Measurements from ENCODE around the gene SNU13. TPM values are rescaled to one million over a fixed set of nuclear protein-coding genes. Genes with fewer than 3 reads are reported as not detected.
"Not testable (repeated sequence)": the region's sequence is repeated elsewhere in the genome, so short reads cannot be mapped to it uniquely, and the experiment has no call there.

SNU13 gene
- total RNA-seq, 2 donors from 2014 or later = 183 to 226 TPM

DNA sequence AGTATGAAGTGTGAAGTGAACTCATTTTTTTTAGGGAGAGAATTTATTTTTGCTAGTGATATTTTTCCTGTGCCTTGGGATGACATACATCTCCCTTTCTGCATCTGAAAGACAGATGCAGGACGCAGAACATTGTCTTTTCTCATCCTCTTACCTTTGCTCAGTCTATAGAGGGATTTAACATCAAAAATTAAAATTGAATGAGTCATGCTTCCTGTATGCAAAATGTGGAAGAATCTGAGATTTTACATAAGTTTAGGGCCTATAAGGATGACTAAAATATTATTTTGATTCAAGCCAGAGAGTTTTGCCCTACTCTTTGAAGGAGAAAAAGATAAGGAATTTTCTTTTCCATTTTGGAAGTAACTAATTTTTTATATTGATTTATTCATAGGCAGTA is 40.2 kb downstream of the SNU13 start:
- H3K9me3 ChIP-seq = no peaks in the 10 kb centered on the region
- H3K36me3 ChIP-seq = peaks cover 65% of the 10 kb centered on the region
- no peak for TF ChIP-seq CTCF (IDR thresholded peaks at IDR 0.05)
- no peaks in the 10 kb centered on the region for H3K4me1 ChIP-seq
- no peak overlapping the region for H3K27ac ChIP-seq
- DNase-seq (ENCODE audit: low spot score) = no peak
- no peak overlapping the region for H3K4me3 ChIP-seq
- H3K27me3 ChIP-seq = no peaks in the 10 kb centered on the region

DNA sequence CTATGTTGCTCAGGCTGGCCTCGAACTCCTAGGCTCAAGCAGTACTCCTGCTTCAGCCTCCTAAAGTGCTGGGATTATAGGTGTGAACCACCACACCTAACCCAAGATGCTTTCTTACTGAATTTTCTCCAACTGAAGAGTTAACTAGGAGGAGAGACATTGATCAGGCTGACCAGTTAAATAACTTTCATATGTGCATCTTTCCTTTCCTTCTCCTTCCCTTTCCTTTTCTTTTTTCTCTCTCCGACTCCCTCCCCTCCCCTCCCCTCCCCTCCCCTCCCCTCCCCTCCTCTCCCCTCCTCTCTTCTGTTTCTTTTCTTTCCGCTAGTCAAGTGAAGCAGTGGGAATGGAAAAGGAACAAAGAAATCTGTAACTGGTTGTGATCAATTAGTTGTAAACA is 40.9 kb downstream of the SNU13 start:
- no peaks in the 10 kb centered on the region for H3K9me3 ChIP-seq
- no peaks in the 10 kb centered on the region for H3K27me3 ChIP-seq
- H3K4me3 ChIP-seq = no peak overlapping the region
- H3K4me1 ChIP-seq = no peaks in the 10 kb centered on the region
- H3K27ac ChIP-seq = no peak overlapping the region
- no peak for TF ChIP-seq CTCF (IDR thresholded peaks at IDR 0.05)
- no peak for DNase-seq (ENCODE audit: low spot score)
- peaks cover 65% of the 10 kb centered on the region for H3K36me3 ChIP-seq

DNA sequence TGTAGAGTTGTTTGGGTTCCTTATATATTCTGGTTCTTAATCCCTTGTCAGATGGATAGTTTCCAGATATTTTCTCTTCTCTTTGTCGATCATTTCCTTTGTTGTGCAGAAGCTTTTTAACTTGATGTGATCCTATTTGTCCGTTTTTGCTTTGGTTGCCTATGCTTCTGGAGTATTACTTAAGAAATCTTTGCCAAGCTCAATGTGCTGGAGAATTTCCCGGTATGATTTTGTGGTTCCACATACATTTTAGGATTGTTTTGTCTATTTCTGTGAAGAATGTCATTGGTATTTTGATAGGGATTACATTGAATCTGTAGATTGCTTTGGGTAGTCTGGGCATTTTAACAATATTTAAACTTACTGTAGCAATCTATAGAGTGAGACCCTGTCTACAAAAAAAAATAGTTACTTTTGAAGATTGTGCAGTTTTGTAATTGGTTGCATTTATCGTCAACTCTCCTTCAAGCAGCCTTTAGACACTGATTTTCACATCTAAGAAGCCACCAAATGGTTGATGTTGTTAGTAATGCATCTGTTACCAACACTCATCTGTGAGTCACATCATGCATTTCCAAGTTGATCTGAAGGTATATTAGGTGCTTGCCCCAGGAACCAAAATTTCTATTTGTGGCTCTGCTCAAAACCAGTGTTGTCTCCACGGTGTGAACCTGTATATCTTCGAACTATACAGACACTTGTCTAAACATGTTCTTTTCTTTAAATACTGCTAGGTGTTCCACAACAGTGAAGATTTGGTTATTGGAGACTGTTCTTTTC is 46.1 kb downstream of the SNU13 start:
- no peaks in the 10 kb centered on the region for H3K4me1 ChIP-seq
- H3K4me3 ChIP-seq = no peak overlapping the region
- DNase-seq (ENCODE audit: low spot score) = no peak
- TF ChIP-seq CTCF (IDR thresholded peaks at IDR 0.05) = no peak
- peaks cover 67% of the 10 kb centered on the region for H3K36me3 ChIP-seq
- no peak overlapping the region for H3K27ac ChIP-seq
- H3K9me3 ChIP-seq = no peaks in the 10 kb centered on the region
- H3K27me3 ChIP-seq = no peaks in the 10 kb centered on the region

DNA sequence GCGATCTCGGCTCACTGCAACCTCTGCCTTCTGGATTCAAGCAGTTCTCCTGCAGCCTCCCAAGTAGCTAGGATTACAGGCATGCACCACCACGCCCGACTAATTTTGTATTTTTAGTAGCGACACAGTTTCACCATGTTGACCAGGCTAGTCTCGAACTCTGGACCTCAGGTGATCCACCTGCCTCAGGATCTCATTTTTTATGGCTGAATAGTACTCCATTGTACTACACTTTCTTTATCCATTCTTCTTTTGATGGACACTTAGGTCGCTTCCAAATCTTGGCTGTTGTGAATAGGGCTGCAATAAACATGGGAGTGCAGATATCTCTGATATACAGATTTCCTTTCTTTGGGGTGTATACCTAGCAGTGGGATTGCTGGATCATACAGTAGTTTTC is 46.8 kb downstream of the SNU13 start:
- no peak for TF ChIP-seq CTCF (IDR thresholded peaks at IDR 0.05)
- peaks cover 0 to 5% of the 10 kb centered on the region in 2 donors for H3K4me1 ChIP-seq
- H3K36me3 ChIP-seq = peaks cover 67% of the 10 kb centered on the region
- H3K4me3 ChIP-seq = no peak overlapping the region
- no peak for DNase-seq (ENCODE audit: low spot score)
- no peak overlapping the region for H3K27ac ChIP-seq
- H3K27me3 ChIP-seq = no peaks in the 10 kb centered on the region
- no peaks in the 10 kb centered on the region for H3K9me3 ChIP-seq

- H3K27me3 ChIP-seq = no peaks in the 10 kb centered on the region
- no peak overlapping the region for H3K27ac ChIP-seq
- DNase-seq (ENCODE audit: low spot score) = no peak
- H3K4me1 ChIP-seq = peaks cover 0 to 12% of the 10 kb centered on the region in 2 donors
- H3K36me3 ChIP-seq = peaks cover 92% of the 10 kb centered on the region
- no peak for TF ChIP-seq CTCF (IDR thresholded peaks at IDR 0.05)
- no peak overlapping the region for H3K4me3 ChIP-seq
- no peaks in the 10 kb centered on the region for H3K9me3 ChIP-seq
Observed at GRCh38 chr22:41638748-41639147, 49.9 kb downstream of the SNU13 start.

DNA sequence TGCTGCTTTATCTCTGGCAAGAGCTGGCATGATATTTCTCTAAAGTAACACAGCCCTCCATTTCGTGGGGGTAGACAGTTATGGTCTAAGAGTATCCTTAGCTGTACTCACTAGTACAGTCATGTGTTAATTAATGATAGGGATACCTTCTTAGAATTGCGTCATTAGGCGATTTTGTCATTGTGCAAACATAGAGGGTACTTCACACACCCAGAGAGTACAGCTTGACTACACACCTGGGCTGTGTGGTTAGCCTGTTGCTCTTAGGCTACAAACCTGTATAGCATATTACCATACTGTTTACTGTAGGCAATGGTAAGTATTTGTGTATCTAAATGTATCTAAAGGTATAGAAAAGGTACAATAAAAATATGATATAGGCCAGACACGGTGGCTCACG is 50.5 kb downstream of the SNU13 start:
- DNase-seq (ENCODE audit: low spot score) = no peak
- Histone ChIP-seq H3K9me3 (no peaks in the 10 kb centered on the region), H3K4me1 (peaks cover 0 to 12% of the 10 kb centered on the region in 2 donors), H3K27ac (peak overlapping the region; percentile 73 to 86), H3K27me3 (no peaks in the 10 kb centered on the region), H3K36me3 (peaks cover 95% of the 10 kb centered on the region), H3K4me3 (no peak overlapping the region)
- no peak for TF ChIP-seq CTCF (IDR thresholded peaks at IDR 0.05)

DNA sequence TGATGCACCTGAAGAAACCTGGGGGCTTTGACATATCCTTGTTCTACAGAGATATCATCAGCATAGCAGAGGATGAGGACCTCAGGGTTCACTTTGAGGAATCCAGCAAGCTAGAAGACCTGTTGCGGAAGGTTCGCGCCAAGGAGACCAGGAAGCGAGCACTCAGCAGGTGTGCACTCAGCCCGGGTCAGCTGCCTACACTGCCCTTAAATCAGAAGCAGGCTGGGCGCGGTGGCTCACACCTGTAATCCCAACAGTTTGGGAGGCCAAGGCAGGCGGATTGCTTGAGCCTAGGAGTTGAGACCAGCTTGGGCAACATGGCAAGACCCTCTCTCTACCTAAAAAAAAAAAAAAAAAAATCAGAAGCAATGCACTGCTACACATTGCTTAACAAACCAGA is 51.0 kb downstream of the SNU13 start:
- DNase-seq (ENCODE audit: low spot score); H3K4me3 ChIP-seq; H3K9me3 ChIP-seq; H3K27me3 ChIP-seq: not testable (repeated sequence)
- H3K4me1 ChIP-seq = peaks cover 0 to 12% of the 10 kb centered on the region in 2 donors
- H3K36me3 ChIP-seq = peaks cover 93% of the 10 kb centered on the region
- H3K27ac ChIP-seq = peak overlapping the region; percentile 73 to 86
